ENCODE data around the gene CUBN. TPM values are rescaled to one million over a fixed set of nuclear protein-coding genes. Genes with fewer than 3 reads are reported as not detected.

The CUBN gene
- total RNA-seq, 2 experiments from 2014 or later, result 3.2 to 3.7 TPM

DNA sequence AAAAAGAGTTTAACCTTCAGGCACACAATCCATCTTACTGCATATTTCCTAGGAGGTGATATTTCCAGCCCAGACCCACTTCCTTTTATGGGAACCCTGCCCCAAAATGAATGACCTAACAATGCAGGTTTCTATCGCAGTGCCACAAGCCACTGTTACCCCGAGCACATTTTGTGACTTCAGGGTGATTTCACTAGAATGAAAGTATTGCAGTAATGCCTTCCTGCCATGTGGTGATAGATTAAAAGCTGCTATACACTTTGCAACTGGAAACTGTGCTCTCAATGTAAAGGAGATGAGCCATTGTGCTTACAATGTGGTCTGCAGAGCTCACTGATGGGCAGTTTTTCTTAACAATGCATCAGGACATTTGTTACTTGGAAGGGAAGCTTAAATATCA lies 221.9 kb downstream of the CUBN start:
- POLR2A ChIA-PET, result interaction anchor here (1.6 kb wide), 1 partner anchor 323 kb away, joined by 5 read pairs; no protein-coding TSS in a partner anchor
- no peak for DNase-seq
- Mint-ChIP-seq H3K4me1 (peaks cover 20% of the 10 kb centered on the region), H3K27me3 (peaks cover 2% of the 10 kb centered on the region), H3K4me3 (no peak overlapping the region), H3K9me3 (no peaks in the 10 kb centered on the region), H3K27ac (no peak overlapping the region), H3K36me3 (peaks cover 3% of the 10 kb centered on the region)
- ATAC-seq (ENCODE audit: low read depth), result no peak

DNA sequence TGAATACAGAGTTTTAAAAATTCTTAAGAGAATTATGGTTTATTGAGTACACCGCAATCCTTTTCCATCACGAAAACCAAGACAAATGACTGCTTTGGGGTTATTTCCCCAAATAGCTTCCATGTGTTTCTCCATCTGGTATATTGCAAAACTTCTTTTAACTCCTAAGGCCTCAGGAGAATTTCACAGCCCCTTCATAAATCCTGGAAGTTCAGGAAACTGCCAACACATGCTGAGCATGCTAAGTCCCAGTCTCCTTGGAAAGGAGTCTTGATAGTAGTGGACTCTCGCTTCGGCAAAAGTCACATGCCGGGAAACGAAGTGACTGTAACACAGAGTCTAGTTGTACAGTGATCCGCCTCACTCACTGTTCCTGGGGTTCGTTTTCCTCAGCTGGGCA lies 224.3 kb downstream of the CUBN start:
- H3K9me3 Mint-ChIP-seq, result no peaks in the 10 kb centered on the region
- no peak overlapping the region for H3K27ac Mint-ChIP-seq
- DNase-seq, result no peak
- peaks cover 2% of the 10 kb centered on the region for H3K27me3 Mint-ChIP-seq
- no peaks in the 10 kb centered on the region for H3K36me3 Mint-ChIP-seq
- ATAC-seq (ENCODE audit: low read depth), result no peak
- POLR2A ChIA-PET, result no interaction called here
- H3K4me3 Mint-ChIP-seq, result no peak overlapping the region
- peaks cover 16% of the 10 kb centered on the region for H3K4me1 Mint-ChIP-seq

- H3K9me3 Mint-ChIP-seq, result no peaks in the 10 kb centered on the region
- POLR2A ChIA-PET, result interaction anchor here (1.0 kb wide), 1 partner anchor 326 kb away, joined by 3 read pairs; no protein-coding TSS in a partner anchor
- H3K4me3 Mint-ChIP-seq, result no peak overlapping the region
- no peaks in the 10 kb centered on the region for H3K36me3 Mint-ChIP-seq
- no peak overlapping the region for H3K27ac Mint-ChIP-seq
- DNase-seq (no peak), ATAC-seq (ENCODE audit: low read depth) (no peak)
- H3K27me3 Mint-ChIP-seq, result no peaks in the 10 kb centered on the region
- peaks cover 13% of the 10 kb centered on the region for H3K4me1 Mint-ChIP-seq
Measured at GRCh38 chr10:16904639-16905061, 225.0 kb downstream of the CUBN start.

GRCh38 chr10:16904049-16904448 lies 225.6 kb downstream of the CUBN start:
- ATAC-seq (ENCODE audit: low read depth) (no peak), DNase-seq (no peak)
- POLR2A ChIA-PET, result interaction anchor here (1.0 kb wide), 1 partner anchor 326 kb away, joined by 3 read pairs; no protein-coding TSS in a partner anchor
- H3K27ac Mint-ChIP-seq, result no peak overlapping the region
- H3K27me3 Mint-ChIP-seq, result no peaks in the 10 kb centered on the region
- H3K36me3 Mint-ChIP-seq, result no peaks in the 10 kb centered on the region
- peaks cover 13% of the 10 kb centered on the region for H3K4me1 Mint-ChIP-seq
- no peak overlapping the region for H3K4me3 Mint-ChIP-seq
- no peaks in the 10 kb centered on the region for H3K9me3 Mint-ChIP-seq

DNA sequence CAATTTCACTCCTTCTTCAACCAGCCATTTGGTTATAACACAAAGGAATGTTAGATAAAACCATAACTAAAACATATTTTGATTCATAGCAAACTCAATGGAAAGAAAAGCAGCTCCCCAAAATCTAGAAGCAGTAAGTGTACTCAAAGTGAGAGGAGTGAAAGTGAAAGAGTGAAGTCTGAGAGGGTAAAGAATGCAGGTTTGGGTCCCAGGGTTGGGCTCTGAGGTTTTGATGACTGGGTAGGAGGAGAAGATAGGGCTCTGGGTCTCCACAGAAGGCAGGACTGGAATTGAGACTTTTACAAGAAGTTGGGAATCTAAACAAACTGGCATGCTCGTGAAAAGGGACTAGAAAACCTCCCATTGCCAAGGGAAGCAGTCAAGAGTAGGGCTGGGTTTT lies 227.0 kb downstream of the CUBN start:
- Mint-ChIP-seq H3K27ac (peak overlapping the region; percentile 79), H3K4me1 (peaks cover 10% of the 10 kb centered on the region), H3K9me3 (no peaks in the 10 kb centered on the region), H3K27me3 (no peaks in the 10 kb centered on the region), H3K36me3 (no peaks in the 10 kb centered on the region), H3K4me3 (peak overlapping the region; percentile 68)
- ATAC-seq (ENCODE audit: low read depth), result peak; percentile 95
- POLR2A ChIA-PET, result interaction anchor here (1.5 kb wide), 1 partner anchor 328 kb away, joined by 14 read pairs; no protein-coding TSS in a partner anchor
- no peak for DNase-seq

DNA sequence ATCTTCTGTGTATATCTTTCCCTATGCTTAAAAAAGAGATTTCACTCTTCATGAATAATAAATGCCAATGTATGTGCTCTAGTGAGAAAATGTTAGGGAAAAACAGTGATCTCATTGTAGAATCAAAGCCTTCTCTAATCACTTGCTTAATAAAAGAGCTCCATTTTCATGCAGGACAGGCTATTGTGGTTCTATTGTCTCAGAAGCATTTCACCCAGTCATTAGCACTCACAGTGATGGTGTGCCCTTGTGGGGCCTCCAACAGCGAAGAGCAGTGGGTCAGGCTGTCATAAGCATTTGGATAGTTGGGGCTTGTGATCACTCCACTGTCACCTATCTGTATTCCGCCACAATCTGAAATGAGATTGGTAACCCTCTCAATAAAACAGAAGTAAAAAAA lies 228.5 kb downstream of the CUBN start:
- Mint-ChIP-seq H3K4me3 (no peak overlapping the region), H3K36me3 (no peaks in the 10 kb centered on the region), H3K4me1 (peaks cover 8% of the 10 kb centered on the region), H3K27me3 (no peaks in the 10 kb centered on the region), H3K9me3 (no peaks in the 10 kb centered on the region), H3K27ac (no peak overlapping the region)
- POLR2A ChIA-PET, result no interaction called here
- DNase-seq (no peak), ATAC-seq (ENCODE audit: low read depth) (no peak)

DNA sequence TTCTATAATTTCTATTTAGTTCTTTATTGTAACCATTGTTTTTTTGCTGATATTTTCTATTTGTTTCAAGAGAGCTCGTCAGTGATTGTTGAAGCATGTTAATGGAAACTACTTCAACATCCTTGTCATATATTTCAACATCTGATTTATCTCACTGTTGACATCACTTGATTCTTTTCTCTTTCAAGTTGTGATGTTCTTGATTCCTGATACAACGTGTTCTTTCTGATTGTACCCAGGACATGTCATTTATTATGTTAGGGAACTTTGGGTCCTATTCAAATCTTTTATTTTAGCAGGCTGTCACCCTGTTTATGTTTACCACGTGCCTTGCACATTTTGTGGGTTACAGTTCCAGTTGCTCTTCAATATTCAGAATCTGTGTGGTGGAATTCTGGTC lies 232.6 kb downstream of the CUBN start:
- no peak overlapping the region for H3K4me3 Mint-ChIP-seq
- POLR2A ChIA-PET, result no interaction called here

DNA sequence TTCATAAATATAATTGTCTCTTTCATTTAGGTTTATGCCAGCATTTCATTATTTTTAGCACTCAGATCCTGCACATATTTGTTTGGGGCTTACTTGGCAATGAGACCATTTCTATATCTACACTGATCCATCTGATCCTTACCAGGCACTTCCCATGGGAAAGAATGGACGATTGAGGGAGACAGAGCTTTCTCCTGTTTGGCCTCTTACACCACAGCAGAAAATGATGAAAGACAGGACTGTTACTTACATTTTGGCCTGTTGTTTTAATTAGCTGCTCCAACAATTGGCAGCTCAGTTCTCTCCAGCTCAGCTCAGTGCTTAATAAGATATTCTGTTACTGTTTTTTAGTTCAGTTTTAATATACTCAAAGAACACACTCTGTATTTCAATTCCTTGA lies 234.8 kb downstream of the CUBN start:
- H3K9me3 Mint-ChIP-seq, result peaks cover 3% of the 10 kb centered on the region
- H3K36me3 Mint-ChIP-seq, result no peaks in the 10 kb centered on the region
- H3K4me1 Mint-ChIP-seq, result peaks cover 11% of the 10 kb centered on the region
- no peaks in the 10 kb centered on the region for H3K27me3 Mint-ChIP-seq
- H3K4me3 Mint-ChIP-seq, result no peak overlapping the region
- no peak for DNase-seq
- no peak overlapping the region for H3K27ac Mint-ChIP-seq
- ATAC-seq (ENCODE audit: low read depth), result no peak
- POLR2A ChIA-PET, result no interaction called here

More for the DNA sequence above, 232.6 kb downstream of the CUBN start:
- Mint-ChIP-seq H3K36me3 (no peaks in the 10 kb centered on the region), H3K9me3 (peaks cover 3% of the 10 kb centered on the region), H3K27me3 (no peaks in the 10 kb centered on the region), H3K4me1 (no peaks in the 10 kb centered on the region), H3K27ac (no peak overlapping the region)
- DNase-seq, result no peak
- ATAC-seq (ENCODE audit: low read depth), result no peak

DNA sequence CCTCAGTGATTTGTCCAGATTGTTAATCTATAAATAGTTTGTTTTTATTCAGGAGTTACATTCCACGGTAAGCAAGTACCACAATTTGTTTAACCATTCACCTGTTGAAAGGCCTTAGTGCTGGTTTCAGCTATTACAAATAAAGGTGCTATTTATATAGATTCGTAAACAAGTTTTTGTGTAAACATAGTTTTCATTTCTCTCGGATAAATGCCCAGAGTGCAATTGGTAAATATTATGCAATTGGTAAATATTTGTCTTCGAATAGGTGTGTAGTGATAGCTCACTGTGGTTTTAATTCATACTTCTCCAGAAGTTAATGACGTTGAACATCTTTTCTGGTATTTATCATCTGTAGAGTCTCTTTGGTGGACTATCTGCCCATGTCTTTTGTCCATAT lies 235.9 kb downstream of the CUBN start:
- peaks cover 13% of the 10 kb centered on the region for H3K4me1 Mint-ChIP-seq
- peaks cover 3% of the 10 kb centered on the region for H3K9me3 Mint-ChIP-seq
- H3K36me3 Mint-ChIP-seq, result no peaks in the 10 kb centered on the region
- H3K27ac Mint-ChIP-seq, result no peak overlapping the region
- POLR2A ChIA-PET, result no interaction called here
- ATAC-seq (ENCODE audit: low read depth), result no peak
- H3K4me3 Mint-ChIP-seq, result no peak overlapping the region
- no peaks in the 10 kb centered on the region for H3K27me3 Mint-ChIP-seq
- no peak for DNase-seq

DNA sequence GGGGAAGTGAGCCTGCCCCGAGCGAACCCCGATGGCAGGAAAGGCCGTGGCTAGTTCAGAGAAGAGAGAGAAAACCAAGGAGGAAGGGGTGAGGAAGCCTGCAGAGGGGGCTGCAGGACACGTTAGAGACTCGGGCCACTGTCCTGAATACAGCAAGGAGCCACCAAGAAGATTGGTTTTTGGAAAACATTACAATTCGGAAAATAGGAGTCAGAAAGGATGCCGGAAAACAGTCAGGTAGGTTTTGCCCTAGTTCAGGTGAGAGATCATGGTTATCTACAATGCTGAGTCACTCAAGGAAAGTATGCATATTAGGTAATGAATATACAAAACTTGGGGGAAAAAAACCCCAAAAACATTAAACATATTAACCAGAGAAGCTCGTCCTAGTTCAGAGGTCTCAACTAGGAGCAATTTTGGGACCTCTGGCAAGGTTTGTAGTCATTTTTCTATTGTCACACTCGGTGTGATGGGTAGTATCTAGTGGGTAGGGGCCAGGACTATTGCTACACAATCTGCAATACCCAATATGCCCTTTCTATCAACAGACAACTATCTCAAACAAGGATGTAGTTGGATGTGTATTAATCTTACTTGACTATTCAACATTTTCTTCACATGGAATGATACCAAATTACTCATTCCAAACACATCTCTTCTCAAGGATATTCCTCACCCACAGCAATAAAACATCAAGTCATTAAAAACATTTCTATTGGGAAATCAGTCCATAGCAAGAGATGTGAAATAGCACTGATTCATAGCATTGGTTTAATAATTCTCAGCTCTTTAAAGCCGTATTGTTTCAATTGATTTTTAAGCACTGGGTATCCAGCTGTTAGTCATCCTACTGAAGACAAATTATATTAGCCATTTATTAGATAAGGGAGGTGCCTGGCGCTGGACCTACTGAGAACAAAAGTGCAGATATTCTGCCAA lies 238.0 kb downstream of the CUBN start:
- Mint-ChIP-seq H3K9me3 (peaks cover 3% of the 10 kb centered on the region), H3K27me3 (no peaks in the 10 kb centered on the region), H3K27ac (peak overlapping the region; percentile 72), H3K4me3 (peak overlapping the region; percentile 82), H3K4me1 (peaks cover 13% of the 10 kb centered on the region), H3K36me3 (no peaks in the 10 kb centered on the region)
- DNase-seq, result peak; percentile 49
- POLR2A ChIA-PET, result interaction anchor here (1.4 to 2.9 kb wide), 3 partner anchors 310 to 350 kb away, joined by 7 to 29 read pairs (median 14); partner anchors contain the start of genes TRDMT1 and VIM
- peak; percentile 90 for ATAC-seq (ENCODE audit: low read depth)

- no peaks in the 10 kb centered on the region for H3K36me3 Mint-ChIP-seq
- ATAC-seq (ENCODE audit: low read depth), result no peak
- POLR2A ChIA-PET, result interaction anchor here (1.9 to 2.9 kb wide), 2 partner anchors 311 to 339 kb away, joined by 14 to 29 read pairs; partner anchors contain the start of genes TRDMT1 and VIM
- DNase-seq, result no peak
- no peaks in the 10 kb centered on the region for H3K27me3 Mint-ChIP-seq
- no peak overlapping the region for H3K27ac Mint-ChIP-seq
- peaks cover 13% of the 10 kb centered on the region for H3K4me1 Mint-ChIP-seq
- no peak overlapping the region for H3K4me3 Mint-ChIP-seq
- peaks cover 3% of the 10 kb centered on the region for H3K9me3 Mint-ChIP-seq
Measured at GRCh38 chr10:16890691-16891090, 238.9 kb downstream of the CUBN start.

GRCh38 chr10:16887565-16887964 lies 242.0 kb downstream of the CUBN start:
- no peak overlapping the region for H3K4me3 Mint-ChIP-seq
- peaks cover 13% of the 10 kb centered on the region for H3K4me1 Mint-ChIP-seq
- ATAC-seq (ENCODE audit: low read depth) (no peak), DNase-seq (no peak)
- H3K27me3 Mint-ChIP-seq, result no peaks in the 10 kb centered on the region
- POLR2A ChIA-PET, result no interaction called here
- H3K36me3 Mint-ChIP-seq, result no peaks in the 10 kb centered on the region
- H3K27ac Mint-ChIP-seq, result no peak overlapping the region
- H3K9me3 Mint-ChIP-seq, result no peaks in the 10 kb centered on the region

GRCh38 chr10:16886031-16886430 lies 243.6 kb downstream of the CUBN start:
- ATAC-seq (ENCODE audit: low read depth) (no peak), DNase-seq (no peak)
- H3K36me3 Mint-ChIP-seq, result no peaks in the 10 kb centered on the region
- H3K27me3 Mint-ChIP-seq, result no peaks in the 10 kb centered on the region
- no peaks in the 10 kb centered on the region for H3K9me3 Mint-ChIP-seq
- H3K27ac Mint-ChIP-seq, result no peak overlapping the region
- no peak overlapping the region for H3K4me3 Mint-ChIP-seq
- POLR2A ChIA-PET, result no interaction called here
- H3K4me1 Mint-ChIP-seq, result peaks cover 6% of the 10 kb centered on the region

GRCh38 chr10:16884497-16884896 lies 245.1 kb downstream of the CUBN start:
- no peaks in the 10 kb centered on the region for H3K36me3 Mint-ChIP-seq
- no peak overlapping the region for H3K4me3 Mint-ChIP-seq
- no peaks in the 10 kb centered on the region for H3K9me3 Mint-ChIP-seq
- DNase-seq (no peak), ATAC-seq (ENCODE audit: low read depth) (no peak)
- peaks cover 4% of the 10 kb centered on the region for H3K4me1 Mint-ChIP-seq
- no peak overlapping the region for H3K27ac Mint-ChIP-seq
- POLR2A ChIA-PET, result no interaction called here
- no peaks in the 10 kb centered on the region for H3K27me3 Mint-ChIP-seq
